ENCODE measurements around the gene ANKRD33B. TPM values are rescaled to one million over a fixed set of nuclear protein-coding genes. Genes with fewer than 3 reads are reported as not detected.

ANKRD33B gene
- total and polyA plus RNA-seq, 10 donors: 2.0 to 37.8 (median 24.6) TPM

DNA sequence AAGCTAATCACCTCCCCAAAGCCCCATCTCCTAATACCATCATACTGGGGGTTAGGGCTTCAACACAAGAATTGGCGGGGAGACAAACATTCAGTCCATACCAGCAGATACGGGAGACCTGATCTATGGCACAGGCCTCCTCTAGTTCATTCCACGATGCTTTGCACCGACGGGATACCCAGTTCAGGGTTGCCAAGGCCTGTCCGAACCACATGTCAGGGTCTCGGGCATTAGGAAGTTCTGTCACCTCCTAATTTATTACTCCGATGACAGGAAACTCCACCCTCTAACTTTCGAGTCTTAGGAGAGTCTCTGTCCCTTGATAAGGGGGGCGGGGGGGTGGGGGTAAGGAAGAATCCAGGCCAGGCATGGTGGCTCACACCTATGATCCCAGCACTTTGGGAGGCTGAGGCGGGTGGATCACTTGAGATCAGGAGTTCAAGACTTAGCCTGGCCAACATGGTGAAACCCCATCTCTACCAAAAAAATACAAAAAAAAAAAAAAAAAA is 23.8 kb upstream of the ANKRD33B start:
- no peak for DNase-seq
- TF ChIP-seq POLR2AphosphoS5 (IDR thresholded peaks at IDR 0.05) (no peak), POLR2A (IDR thresholded peaks at IDR 0.05) (no peak)
- TF ChIP-seq, protein P1, sequence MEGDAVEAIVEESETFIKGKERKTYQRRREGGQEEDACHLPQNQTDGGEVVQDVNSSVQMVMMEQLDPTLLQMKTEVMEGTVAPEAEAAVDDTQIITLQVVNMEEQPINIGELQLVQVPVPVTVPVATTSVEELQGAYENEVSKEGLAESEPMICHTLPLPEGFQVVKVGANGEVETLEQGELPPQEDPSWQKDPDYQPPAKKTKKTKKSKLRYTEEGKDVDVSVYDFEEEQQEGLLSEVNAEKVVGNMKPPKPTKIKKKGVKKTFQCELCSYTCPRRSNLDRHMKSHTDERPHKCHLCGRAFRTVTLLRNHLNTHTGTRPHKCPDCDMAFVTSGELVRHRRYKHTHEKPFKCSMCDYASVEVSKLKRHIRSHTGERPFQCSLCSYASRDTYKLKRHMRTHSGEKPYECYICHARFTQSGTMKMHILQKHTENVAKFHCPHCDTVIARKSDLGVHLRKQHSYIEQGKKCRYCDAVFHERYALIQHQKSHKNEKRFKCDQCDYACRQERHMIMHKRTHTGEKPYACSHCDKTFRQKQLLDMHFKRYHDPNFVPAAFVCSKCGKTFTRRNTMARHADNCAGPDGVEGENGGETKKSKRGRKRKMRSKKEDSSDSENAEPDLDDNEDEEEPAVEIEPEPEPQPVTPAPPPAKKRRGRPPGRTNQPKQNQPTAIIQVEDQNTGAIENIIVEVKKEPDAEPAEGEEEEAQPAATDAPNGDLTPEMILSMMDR (IDR thresholded peaks at IDR 0.05 in 8 of 11, conservative IDR thresholded peaks at IDR 0.05 in 3 of 11): no peak
- Histone ChIP-seq H3K36me3 (no peaks in the 10 kb centered on the region), H3K27me3 (replicated peaks in 1 of 7) (peaks cover 0 to 4% (median 0%) of the 10 kb centered on the region in 7 donors), H3K9me3 (no peaks in the 10 kb centered on the region), H3K4me3 (no peak overlapping the region), H3K27ac (peak overlapping the region in 6 of 8 donors; percentile 13 to 53 (median 44)), H3K4me1 (peaks cover 9 to 52% (median 25%) of the 10 kb centered on the region in 6 donors)
- intact Hi-C loops (cut with DNase I; ENCODE audit: low total_unique reads): no loop called here
- 69 to 80% (median 78%) methylated on average over 11 of the region's 11 CpGs for WGBS, 5 donors

DNA sequence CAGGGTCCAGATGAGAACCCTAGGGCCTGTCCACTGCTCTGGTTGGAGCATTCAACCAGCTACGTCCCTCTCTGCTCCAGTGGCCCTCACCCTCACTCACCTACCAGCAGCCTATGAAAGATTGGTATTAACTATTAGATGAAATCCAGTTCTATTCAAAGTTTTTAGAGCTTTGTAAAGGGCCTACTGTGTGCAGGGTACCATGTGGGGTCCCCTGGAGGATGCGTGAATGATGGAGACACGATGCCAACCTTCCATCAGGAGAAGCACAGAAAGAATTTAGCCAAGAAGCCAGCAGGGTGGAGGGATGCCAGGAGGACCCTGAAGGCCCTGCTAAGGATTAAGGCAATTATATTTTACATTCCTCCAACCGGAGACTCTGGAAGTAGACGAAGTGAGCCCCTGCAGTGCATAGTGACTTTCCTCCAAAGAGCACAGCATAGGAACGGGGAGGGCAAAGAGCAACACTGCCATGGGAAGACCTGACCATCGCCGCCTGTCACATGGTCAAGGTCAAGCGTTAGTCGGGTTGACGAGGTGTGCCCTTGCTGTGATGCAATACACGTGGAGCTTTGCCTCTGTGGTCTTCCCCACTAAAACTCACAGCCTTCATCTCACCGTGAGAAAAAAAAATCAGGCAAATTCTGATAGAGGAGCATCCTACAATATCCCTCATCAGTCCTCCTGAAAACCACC is 22.8 kb upstream of the ANKRD33B start:
- intact Hi-C loops (cut with DNase I; ENCODE audit: low total_unique reads): no loop called here
- DNase-seq: no peak
- Histone ChIP-seq H3K36me3 (no peaks in the 10 kb centered on the region), H3K9me3 (no peaks in the 10 kb centered on the region), H3K27ac (no peak overlapping the region), H3K4me1 (peaks cover 9 to 50% (median 27%) of the 10 kb centered on the region in 6 donors), H3K4me3 (no peak overlapping the region), H3K27me3 (replicated peaks in 1 of 7) (peaks cover 0 to 4% (median 0%) of the 10 kb centered on the region in 7 donors)
- WGBS, 5 donors: 73 to 90% (median 87%) methylated on average over 13 of the region's 13 CpGs
- TF ChIP-seq, protein P1 (IDR thresholded peaks at IDR 0.05 in 8 of 11, conservative IDR thresholded peaks at IDR 0.05 in 3 of 11): no peak
- TF ChIP-seq POLR2AphosphoS5 (IDR thresholded peaks at IDR 0.05): no peak
- no peak for TF ChIP-seq POLR2A (IDR thresholded peaks at IDR 0.05)

DNA sequence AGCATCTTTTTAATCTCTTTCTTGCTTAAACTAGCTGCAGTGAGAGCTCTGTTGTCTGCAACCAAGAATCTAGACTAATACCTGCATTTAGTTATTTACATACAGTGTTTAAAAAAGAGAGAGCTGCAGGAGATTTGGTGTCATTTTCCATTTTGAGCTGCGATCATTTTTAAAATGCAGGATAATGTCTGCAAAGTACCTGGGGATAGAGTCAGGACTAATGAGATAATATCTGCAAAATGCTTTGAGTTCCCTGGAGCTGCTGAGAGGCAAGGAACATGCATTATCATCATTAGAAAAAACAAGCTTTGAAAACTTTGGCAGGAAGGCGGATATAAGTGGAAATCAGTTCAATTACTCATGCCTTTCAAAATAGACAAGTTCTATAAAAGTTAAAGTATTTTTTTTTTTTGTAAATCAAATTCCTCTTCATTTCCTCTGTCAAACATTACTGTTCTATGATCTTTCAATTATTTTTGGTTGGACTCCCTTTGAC is 21.8 kb upstream of the ANKRD33B start:
- H3K27me3 ChIP-seq (replicated peaks in 1 of 7): peaks cover 0 to 4% (median 0%) of the 10 kb centered on the region in 7 donors
- no peaks in the 10 kb centered on the region for H3K36me3 ChIP-seq
- H3K4me1 ChIP-seq: peaks cover 4 to 49% (median 25%) of the 10 kb centered on the region in 6 donors
- no peak for DNase-seq
- no peaks in the 10 kb centered on the region for H3K9me3 ChIP-seq
- H3K4me3 ChIP-seq: no peak overlapping the region
- no peak overlapping the region for H3K27ac ChIP-seq
- 80 to 86% (median 82%) methylated on average over 2 of the region's 2 CpGs for WGBS, 5 donors
- intact Hi-C loops (cut with DNase I; ENCODE audit: low total_unique reads): no loop called here
- TF ChIP-seq, protein P1 (IDR thresholded peaks at IDR 0.05 in 8 of 11, conservative IDR thresholded peaks at IDR 0.05 in 3 of 11): no peak
- no peak for TF ChIP-seq POLR2A (IDR thresholded peaks at IDR 0.05)
- TF ChIP-seq POLR2AphosphoS5 (IDR thresholded peaks at IDR 0.05): no peak

DNA sequence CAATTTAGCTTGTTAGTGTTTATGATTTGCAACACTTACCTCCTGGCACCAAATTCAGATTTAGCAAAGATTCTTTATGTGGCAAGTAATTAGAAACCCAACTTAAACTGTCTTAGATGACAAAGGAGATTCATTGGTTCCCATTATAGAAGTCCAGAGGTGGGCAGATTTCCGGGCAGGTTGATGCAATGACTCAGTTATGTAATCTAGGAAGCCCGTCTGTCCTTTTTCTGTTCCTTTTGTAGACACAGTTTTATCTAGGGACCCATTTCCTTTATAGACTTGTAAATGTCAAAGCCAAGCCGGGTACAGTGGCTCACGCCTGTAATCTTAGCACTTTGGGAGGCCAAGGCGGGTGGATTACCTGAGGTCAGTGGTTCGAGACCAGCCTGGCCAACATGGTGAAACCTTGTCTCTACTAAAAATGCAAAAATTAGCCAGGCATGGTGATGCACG is 20.3 kb upstream of the ANKRD33B start:
- no peak overlapping the region for H3K27ac ChIP-seq
- H3K9me3 ChIP-seq: no peaks in the 10 kb centered on the region
- intact Hi-C loops (cut with DNase I; ENCODE audit: low total_unique reads): no loop called here
- no peaks in the 10 kb centered on the region for H3K36me3 ChIP-seq
- no peak overlapping the region for H3K4me3 ChIP-seq
- no peak for TF ChIP-seq POLR2AphosphoS5 (IDR thresholded peaks at IDR 0.05)
- no peak for TF ChIP-seq POLR2A (IDR thresholded peaks at IDR 0.05)
- TF ChIP-seq, protein P1 (IDR thresholded peaks at IDR 0.05 in 8 of 11, conservative IDR thresholded peaks at IDR 0.05 in 3 of 11): no peak
- DNase-seq: no peak
- peaks cover 0 to 41% (median 14%) of the 10 kb centered on the region in 6 donors for H3K4me1 ChIP-seq
- peaks cover 0 to 4% (median 0%) of the 10 kb centered on the region in 7 donors for H3K27me3 ChIP-seq (replicated peaks in 1 of 7)
- 30 to 67% (median 47%) methylated on average over 7 of the region's 7 CpGs for WGBS, 5 donors
